Keratinocyte (primary cell): ENCODE data around the gene TARS2. TPM values are rescaled to one million over a fixed set of nuclear protein-coding genes. Genes with fewer than 3 reads are reported as not detected.

Source experiments
- DNase-seq: peaks from one replicate; pipeline ENCODE4 v3.0.0-alpha.2; 2011; ENCODE audit warnings: low read depth, missing footprints, low spot score
- FAIRE-seq: peaks from 2 replicates; lab custom pipeline; 2011; peaks lifted over from hg19 to GRCh38; lab: Jason Lieb, UNC
- H2AFZ ChIP-seq: 2 replicates; pipeline ENCODE4 v1.6.0; 2012; ENCODE audit warnings: low read length, control low read depth, inconsistent platforms; ENCODE audit not compliant: control insufficient read depth
- H3K27ac ChIP-seq: 2 replicates; pipeline ENCODE4 v1.5.1; 2011; ENCODE audit warnings: low read length; ENCODE audit not compliant: control insufficient read depth, insufficient read depth
- H3K27me3 ChIP-seq: 3 replicates; pipeline ENCODE4 v1.6.0; 2011; ENCODE audit warnings: low read length; ENCODE audit not compliant: control insufficient read depth, insufficient read depth; ENCODE audit errors: extremely low read depth
- H3K36me3 ChIP-seq, 2 experiments: 2 replicates in 1 of 2; 3 replicates in 1 of 2; pipeline ENCODE4 v1.5.1; 2011; ENCODE audit warnings: low read length in 2 of 2, mild to moderate bottlenecking in 1 of 2; ENCODE audit not compliant: control insufficient read depth in 2 of 2, insufficient read depth in 2 of 2; ENCODE audit errors: extremely low read depth in 1 of 2
- H3K4me1 ChIP-seq: 3 replicates; pipeline ENCODE4 v1.5.1; 2011; ENCODE audit warnings: low read length; ENCODE audit not compliant: control insufficient read depth, insufficient read depth; ENCODE audit errors: extremely low read depth
- H3K4me2 ChIP-seq: 3 replicates; pipeline ENCODE4 v1.6.0; 2011; ENCODE audit warnings: low read depth, low read length; ENCODE audit not compliant: control insufficient read depth, insufficient read depth; ENCODE audit errors: extremely low read depth
- H3K4me3 ChIP-seq, 3 experiments: fragments of 200-600 bp in 1 of 3; sonication (generic) in 1 of 3; 2 replicates in 2 of 3; 3 replicates in 1 of 3; pipeline ENCODE4 v1.5.1; 2011 to 2016; ENCODE audit warnings: low read length in 3 of 3, mild to moderate bottlenecking in 3 of 3, control low read depth in 2 of 3, inconsistent platforms in 1 of 3, low read depth in 1 of 3, mixed read lengths in 1 of 3, mixed run types in 1 of 3, moderate library complexity in 1 of 3; ENCODE audit not compliant: control insufficient read depth in 2 of 3, insufficient read depth in 2 of 3; ENCODE audit errors: extremely low read depth in 1 of 3
- H3K79me2 ChIP-seq: 2 replicates; pipeline ENCODE4 v1.6.0; 2012; ENCODE audit warnings: low read length; ENCODE audit not compliant: control insufficient read depth, insufficient read depth
- H3K9ac ChIP-seq: 3 replicates; pipeline ENCODE4 v1.6.0; 2011; ENCODE audit warnings: low read length; ENCODE audit not compliant: control insufficient read depth, insufficient read depth; ENCODE audit errors: extremely low read depth
- H3K9me1 ChIP-seq: 3 replicates; pipeline ENCODE4 v1.6.0; 2011; ENCODE audit warnings: low read length; ENCODE audit not compliant: control insufficient read depth, insufficient read depth; ENCODE audit errors: extremely low read depth
- H3K9me3 ChIP-seq: 2 replicates; pipeline ENCODE4 v1.5.1; 2012; ENCODE audit warnings: low read depth, low read length; ENCODE audit not compliant: control insufficient read depth
- H4K20me1 ChIP-seq: 3 replicates; pipeline ENCODE4 v1.6.0; 2011; ENCODE audit warnings: low read length; ENCODE audit not compliant: control insufficient read depth, insufficient read depth; ENCODE audit errors: extremely low read depth
- CTCF ChIP-seq, 3 experiments: IDR thresholded peaks in 1 of 3; conservative IDR thresholded peaks in 1 of 3; optimal IDR thresholded peaks in 1 of 3; 2 replicates in 2 of 3; 3 replicates in 1 of 3; pipeline versions ENCODE3 to v1.5.1; 2011; ENCODE audit warnings: low read length in 3 of 3, mild to moderate bottlenecking in 3 of 3, moderate library complexity in 2 of 3, control low read depth in 1 of 3, inconsistent platforms in 1 of 3; ENCODE audit not compliant: insufficient read depth in 2 of 3; ENCODE audit errors: extremely low read depth in 1 of 3
- EZH2 ChIP-seq: IDR thresholded peaks from one replicate; pipeline ENCODE4 v1.6.1; 2012; ENCODE audit warnings: inconsistent platforms, mild to moderate bottlenecking, low read length, moderate library complexity
- dilution Hi-C: fragments of 300-500 bp; cut with MboI; formaldehyde crosslinking; loops from one replicate; pipeline ENCODE4 v1.7.0; 2020; ENCODE audit warnings: low sequenced_read_pairs; ENCODE audit not compliant: extremely low pct_ligation_motif_present
- polyA plus RNA-seq, 5 experiments: library from polyadenylated mRNA; depleted of rRNA in 3 of 5; stranded (reverse) in 3 of 5; stranded (forward) in 1 of 5; unstranded in 1 of 5; fragments of >200 nt; gene quantifications; 1 replicate in 1 of 5; 2 replicates in 3 of 5; 3 replicates in 1 of 5; pipeline versions ENCODE4 v1.2.1 to v1.2.3, GENCODE V29; 2011 to 2012; ENCODE audit warnings: missing spikeins in 2 of 5, low read depth in 1 of 5, low replicate concordance in 1 of 5

The TARS2 gene
- polyA plus RNA-seq, 1 donor (not counting 4 experiments of a cell fraction or from before 2014, with no cell fraction given) = 28.4 TPM

- Histone ChIP-seq H3K4me3 (no peak overlapping the region), H3K4me1 (no peaks in the 10 kb centered on the region), H2AFZ (no peak overlapping the region), H3K36me3 (peaks cover 1 to 4% of the 10 kb centered on the region in 2 experiments), H3K4me2 (no peak overlapping the region), H3K79me2 (no peaks in the 10 kb centered on the region), H3K27ac (no peak overlapping the region), H4K20me1 (no peaks in the 10 kb centered on the region), H3K27me3 (no peaks in the 10 kb centered on the region), H3K9me3 (no peaks in the 10 kb centered on the region), H3K9me1 (no peaks in the 10 kb centered on the region), H3K9ac (no peak overlapping the region)
- dilution Hi-C loops = no loop called here
- no peak for DNase-seq
- FAIRE-seq = no peak
- TF ChIP-seq EZH2 (no peak), CTCF (optimal IDR thresholded peaks at IDR 0.05 in 1 of 3, IDR thresholded peaks at IDR 0.05 in 1 of 3, conservative IDR thresholded peaks at IDR 0.05 in 1 of 3; ENCODE audit: extremely low read depth in 1 of 3, insufficient read depth in 2 of 3, low read length in 3 of 3) (no peak)
Measured at GRCh38 chr1:150444232-150444631, 43.0 kb upstream of the TARS2 start.

- TF ChIP-seq EZH2 (no peak), CTCF (optimal IDR thresholded peaks at IDR 0.05 in 1 of 3, IDR thresholded peaks at IDR 0.05 in 1 of 3, conservative IDR thresholded peaks at IDR 0.05 in 1 of 3; ENCODE audit: extremely low read depth in 1 of 3, insufficient read depth in 2 of 3, low read length in 3 of 3) (no peak)
- H3K4me2 ChIP-seq = no peak overlapping the region
- H3K4me3 ChIP-seq = no peak overlapping the region
- H3K27me3 ChIP-seq = no peaks in the 10 kb centered on the region
- no peak for FAIRE-seq
- no peaks in the 10 kb centered on the region for H3K79me2 ChIP-seq
- no peak overlapping the region for H3K9ac ChIP-seq
- no peaks in the 10 kb centered on the region for H3K4me1 ChIP-seq
- peaks cover 7 to 15% of the 10 kb centered on the region in 2 experiments for H3K36me3 ChIP-seq
- no peak overlapping the region for H3K27ac ChIP-seq
- H4K20me1 ChIP-seq = no peaks in the 10 kb centered on the region
- dilution Hi-C loops = no loop called here
- H2AFZ ChIP-seq = no peak overlapping the region
- H3K9me3 ChIP-seq = no peaks in the 10 kb centered on the region
- DNase-seq = no peak
- no peaks in the 10 kb centered on the region for H3K9me1 ChIP-seq
Measured at GRCh38 chr1:150456146-150456647, 31.0 kb upstream of the TARS2 start.
